Epithelial cell of proximal tubule (primary cell): ENCODE data around the gene PTPRC. TPM values are rescaled to one million over a fixed set of nuclear protein-coding genes. Genes with fewer than 3 reads are reported as not detected.

ENCODE experiments used
- DNase-seq: peaks from one replicate; pipeline ENCODE4 v3.0.0-alpha.2; 2011; ENCODE audit warnings: low read depth
- H3K4me3 ChIP-seq: 2 replicates; pipeline ENCODE4 v1.5.1; 2011; ENCODE audit warnings: low read depth, mild to moderate bottlenecking, low read length
- total RNA-seq: library from RNA; depleted of rRNA; stranded (reverse); fragments of >200 nt; gene quantifications from 2 replicates; pipeline ENCODE4 v1.2.3, GENCODE V29; 2015
- TF ChIP-seq, protein P1 (sequence below): conservative IDR thresholded peaks from 2 replicates; pipeline ENCODE4 v1.5.1; 2012; ENCODE audit warnings: low read depth, mild to moderate bottlenecking, low read length

The PTPRC gene
- total RNA-seq, 1 donor from 2014 or later = not detected

DNA sequence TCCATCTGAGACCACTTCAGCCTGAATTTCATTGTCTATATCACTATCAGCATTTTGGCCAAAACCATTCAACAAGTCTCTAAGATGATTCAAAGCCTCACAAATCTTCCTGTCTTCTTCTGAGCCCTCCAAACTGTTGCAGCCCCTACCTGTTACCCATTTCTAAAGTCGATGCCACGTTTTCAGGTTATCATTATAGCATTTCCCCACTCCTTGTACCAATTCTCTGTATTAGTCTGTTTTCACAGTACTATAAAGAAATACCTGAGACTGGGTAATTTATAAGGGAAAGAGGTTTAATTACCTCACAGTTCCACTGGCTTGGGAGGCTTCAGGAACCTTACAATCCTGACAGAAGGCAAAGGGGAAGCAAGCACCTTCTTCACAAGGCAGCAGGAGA lies 158.8 kb downstream of the PTPRC start:
- TF ChIP-seq, protein P1, sequence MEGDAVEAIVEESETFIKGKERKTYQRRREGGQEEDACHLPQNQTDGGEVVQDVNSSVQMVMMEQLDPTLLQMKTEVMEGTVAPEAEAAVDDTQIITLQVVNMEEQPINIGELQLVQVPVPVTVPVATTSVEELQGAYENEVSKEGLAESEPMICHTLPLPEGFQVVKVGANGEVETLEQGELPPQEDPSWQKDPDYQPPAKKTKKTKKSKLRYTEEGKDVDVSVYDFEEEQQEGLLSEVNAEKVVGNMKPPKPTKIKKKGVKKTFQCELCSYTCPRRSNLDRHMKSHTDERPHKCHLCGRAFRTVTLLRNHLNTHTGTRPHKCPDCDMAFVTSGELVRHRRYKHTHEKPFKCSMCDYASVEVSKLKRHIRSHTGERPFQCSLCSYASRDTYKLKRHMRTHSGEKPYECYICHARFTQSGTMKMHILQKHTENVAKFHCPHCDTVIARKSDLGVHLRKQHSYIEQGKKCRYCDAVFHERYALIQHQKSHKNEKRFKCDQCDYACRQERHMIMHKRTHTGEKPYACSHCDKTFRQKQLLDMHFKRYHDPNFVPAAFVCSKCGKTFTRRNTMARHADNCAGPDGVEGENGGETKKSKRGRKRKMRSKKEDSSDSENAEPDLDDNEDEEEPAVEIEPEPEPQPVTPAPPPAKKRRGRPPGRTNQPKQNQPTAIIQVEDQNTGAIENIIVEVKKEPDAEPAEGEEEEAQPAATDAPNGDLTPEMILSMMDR = no peak
- DNase-seq = no peak
- no peak overlapping the region for H3K4me3 ChIP-seq

DNA sequence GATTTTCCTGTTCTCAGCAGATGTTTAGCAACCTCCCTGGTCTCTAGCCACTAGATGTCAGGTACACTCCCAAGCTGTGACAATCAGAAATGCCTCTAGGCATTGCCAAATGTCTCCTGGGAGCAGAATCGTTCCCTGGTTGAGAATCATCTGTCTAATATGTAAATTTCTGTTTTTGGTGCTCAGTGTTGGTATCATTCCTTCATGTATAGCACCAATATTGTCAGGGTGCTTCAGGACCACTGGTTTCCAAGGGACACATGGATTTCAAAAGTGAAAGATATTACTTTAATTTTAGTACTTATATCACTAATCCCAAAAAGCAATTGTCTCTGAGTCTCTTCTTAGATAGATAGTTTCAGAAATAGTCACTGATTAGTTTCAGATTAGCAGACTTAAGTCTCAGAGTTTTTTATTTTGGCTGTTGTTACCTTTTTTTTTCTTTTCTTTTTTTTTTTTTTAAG lies 160.1 kb downstream of the PTPRC start:
- DNase-seq = no peak
- no peak overlapping the region for H3K4me3 ChIP-seq
- TF ChIP-seq, protein P1 = peak; percentile 12

DNA sequence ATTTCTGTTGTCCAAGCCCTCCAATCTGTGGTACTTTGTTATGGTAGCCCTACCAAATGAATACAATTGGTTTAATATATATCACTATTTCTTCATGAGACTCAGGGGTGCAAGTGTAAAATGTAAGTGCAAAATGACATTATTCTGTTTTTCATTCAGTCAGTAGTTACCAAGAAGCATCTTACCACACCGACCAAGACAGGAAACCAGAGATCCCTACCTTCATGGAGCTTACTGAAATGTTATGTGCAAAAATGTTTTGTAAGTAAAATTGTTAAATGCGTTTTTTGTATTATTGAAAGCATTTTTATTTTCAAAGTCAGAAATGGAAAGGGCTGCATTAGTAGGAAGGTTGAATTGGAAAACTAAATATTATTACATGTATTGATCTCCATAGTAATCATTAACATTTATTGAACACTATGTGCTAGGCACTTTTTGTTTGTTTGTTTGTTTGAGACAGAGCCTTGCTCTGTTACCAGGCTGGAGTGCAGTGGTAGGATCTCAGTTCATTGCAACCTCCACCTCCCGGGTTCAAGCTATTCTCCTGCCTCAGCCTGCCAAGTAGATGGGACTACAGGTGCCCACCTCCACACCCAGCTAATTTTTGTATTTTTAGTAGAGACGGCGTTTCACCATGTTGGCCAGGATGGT lies 166.8 kb downstream of the PTPRC start:
- no peak overlapping the region for H3K4me3 ChIP-seq
- no peak for DNase-seq
- TF ChIP-seq, protein P1 = no peak

DNA sequence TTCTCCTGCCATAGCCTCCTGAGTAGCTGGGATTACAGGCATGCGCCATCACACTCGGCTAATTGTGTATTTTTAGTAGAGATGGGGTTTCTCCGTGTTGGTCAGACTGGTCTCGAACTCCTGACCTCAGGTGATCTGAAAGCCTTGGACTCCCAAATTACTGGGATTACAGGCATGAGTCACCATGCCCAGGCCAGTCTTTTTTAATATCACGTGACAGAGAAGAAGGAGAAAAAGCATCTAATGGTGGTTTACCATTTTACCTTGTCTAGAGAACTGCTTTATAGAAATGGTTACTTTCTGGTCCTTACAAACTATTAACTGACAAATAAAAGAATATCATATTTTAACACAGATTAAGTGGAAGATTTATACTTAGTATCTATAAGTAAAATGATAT lies 168.0 kb downstream of the PTPRC start:
- no peak for DNase-seq

More for the DNA sequence above, 168.0 kb downstream of the PTPRC start:
- H3K4me3 ChIP-seq = no peak overlapping the region
- TF ChIP-seq, protein P1 = no peak

Other genes with a start within 250 kb of the PTPRC start
- not detected in 2 replicates for gene ATP6V1G3, start 98.4 kb upstream of the PTPRC start, total RNA-seq